Pancreas (tissue), 10 donors: ENCODE measurements around the gene TMEM143. TPM values are rescaled to one million over a fixed set of nuclear protein-coding genes. Genes with fewer than 3 reads are reported as not detected.

Experiments
- ATAC-seq, 4 donors: fragments of 200-7000 bp; cut with Tn5 transposase; one replicate each; pipeline versions ENCODE4 v1.8.0 to v1.9.1; 2020; ENCODE audit warnings: mild to moderate bottlenecking in 4 of 4, moderate library complexity in 4 of 4
- DNase-seq, 6 donors: peaks; one replicate each; pipeline ENCODE4 v3.0.0-alpha.2; 2020
- FAIRE-seq: peaks from 2 replicates; lab custom pipeline; 2012; peaks lifted over from hg19 to GRCh38; lab: Jason Lieb, UNC
- H3K27ac ChIP-seq, 4 donors: fragments of 200-600 bp; sonication (generic); 1 replicate in 3 of 4; 2 replicates in 1 of 4; pipeline versions ENCODE4 v1.5.0 to v1.8.0; 2020
- H3K27me3 ChIP-seq, 4 donors: fragments of 200-600 bp; one replicate each; pipeline ENCODE4 v1.8.0; 2021
- H3K36me3 ChIP-seq, 3 donors: fragments of 200-600 bp; sonication (generic) in 1 of 3; one replicate each; pipeline versions ENCODE4 v1.5.0 to v1.8.0; 2020 to 2021
- H3K4me1 ChIP-seq, 3 donors: fragments of 200-600 bp; one replicate each; pipeline ENCODE4 v1.8.0; 2021
- H3K4me3 ChIP-seq, 4 donors: fragments of 200-600 bp; sonication (generic) in 2 of 4; one replicate each; pipeline versions ENCODE4 v1.5.0 to v1.8.0; 2020 to 2021
- H3K9me3 ChIP-seq, 4 donors: fragments of 200-600 bp; one replicate each; pipeline ENCODE4 v1.8.0; 2021
- CTCF ChIP-seq, 4 donors: fragments of 200-600 bp; sonication (generic) in 3 of 4; IDR thresholded peaks; one replicate each; pipeline versions ENCODE4 v1.5.0 to v1.8.0; 2021; ENCODE audit warnings: antibody characterized with exemption in 4 of 4
- WGBS, 2 donors: extraction: QIAGEN DNeasy Blood & Tissue Kit; methylation state at CpG; one replicate each; pipeline ENCODE4 v1.1.7; 2013; 5-methylcytosine and 5-hydroxymethylcytosine counted together
- intact Hi-C, 3 donors: fragments of 100-400 bp; cut with DNase I; formaldehyde crosslinking; loops; one replicate each; pipeline versions ENCODE4 v1.11.1 to v1.14.2; 2022
- polyA plus RNA-seq, 2 donors: library from polyadenylated mRNA; stranded (reverse); fragments of 200-250 nt; gene quantifications; one replicate each; pipeline ENCODE4 v1.2.3, GENCODE V29; 2013
- total RNA-seq, 6 donors: library from RNA; stranded (reverse); fragmentation: NEBNext Ultra II Directional in 4 of 6; extraction: Animal tissue kit (Norgen Biotek cat#: 25700) in 4 of 6; gene quantifications; one replicate each; pipeline versions ENCODE4 v1.2.1 to v1.2.4, GENCODE V29; 2021 to 2023
- donor health status: healthy with polysubstance abuse.
- donor health status: DM: no; HTN: no; CAD: no; lungs with moderate emphysema.
- donor health status: DM: no; HTN: no; CAD: no.
- donor health status: control.
- donor health status: control.
- donor health status: Bipolar disorder and iron deficiency.
- donor health status: DM: yes; HTN: yes; CAD: no.
- donor health status: DM: no; HTN: no; CAD: no.
- donor health status: DM: no; HTN: no; CAD: no.
- donor health status: DM: yes; HTN: yes; CAD: no.

Gene TMEM143
- total and polyA plus RNA-seq, 8 donors: 3.3 to 11.2 (median 5.1) TPM

- Histone ChIP-seq H3K4me1 (no peaks in the 10 kb centered on the region), H3K9me3 (no peaks in the 10 kb centered on the region), H3K27me3 (no peaks in the 10 kb centered on the region), H3K27ac (peak overlapping the region in 3 of 4 donors; percentile 26 to 33 (median 31)), H3K4me3 (no peak overlapping the region), H3K36me3 (no peaks in the 10 kb centered on the region)
- DNase-seq (peak in 2 of 6 donors; percentile 57 to 70), ATAC-seq (peak; percentile 59 to 79 (median 72)), FAIRE-seq (no peak)
- intact Hi-C loops: no loop called here
- TF ChIP-seq CTCF (IDR thresholded peaks at IDR 0.05): no peak
- WGBS, 2 donors: 13 to 19% methylated on average over 5 of the region's 5 CpGs
Observed at GRCh38 chr19:48348045-48348444, 15.7 kb downstream of the TMEM143 start.

GRCh38 chr19:48346191-48346590 lies 17.5 kb downstream of the TMEM143 start:
- H3K4me3 ChIP-seq: no peak overlapping the region
- no peaks in the 10 kb centered on the region for H3K9me3 ChIP-seq
- H3K27me3 ChIP-seq: no peaks in the 10 kb centered on the region
- 85 to 93% methylated on average over 2 of the region's 2 CpGs for WGBS, 2 donors
- H3K27ac ChIP-seq: no peak overlapping the region
- no peak for FAIRE-seq
- ATAC-seq: no peak
- TF ChIP-seq CTCF (IDR thresholded peaks at IDR 0.05): no peak
- H3K4me1 ChIP-seq: no peaks in the 10 kb centered on the region
- no peak for DNase-seq
- intact Hi-C loops: no loop called here
- H3K36me3 ChIP-seq: no peaks in the 10 kb centered on the region

GRCh38 chr19:48344892-48345291 lies 18.8 kb downstream of the TMEM143 start:
- Histone ChIP-seq H3K4me1 (no peaks in the 10 kb centered on the region), H3K4me3 (no peak overlapping the region), H3K27me3 (no peaks in the 10 kb centered on the region), H3K9me3 (no peaks in the 10 kb centered on the region), H3K27ac (no peak overlapping the region), H3K36me3 (no peaks in the 10 kb centered on the region)
- TF ChIP-seq CTCF (IDR thresholded peaks at IDR 0.05): no peak
- WGBS, 2 donors: 97 to 100% methylated on average over 6 of the region's 6 CpGs
- intact Hi-C loops: no loop called here
- ATAC-seq (no peak), FAIRE-seq (no peak), DNase-seq (no peak)

GRCh38 chr19:48342841-48343540 lies 20.7 kb downstream of the TMEM143 start:
- intact Hi-C loops: no loop called here
- no peak for DNase-seq
- no peaks in the 10 kb centered on the region for H3K9me3 ChIP-seq
- no peak for TF ChIP-seq CTCF (IDR thresholded peaks at IDR 0.05)
- no peak for FAIRE-seq
- H3K27ac ChIP-seq: no peak overlapping the region
- no peaks in the 10 kb centered on the region for H3K36me3 ChIP-seq
- ATAC-seq: no peak
- H3K4me1 ChIP-seq: no peaks in the 10 kb centered on the region
- H3K4me3 ChIP-seq: no peak overlapping the region
- H3K27me3 ChIP-seq: no peaks in the 10 kb centered on the region
- WGBS, 2 donors: 91 to 97% methylated on average over 22 to 23 of the region's 23 CpGs

GRCh38 chr19:48342414-48342738 lies 21.4 kb downstream of the TMEM143 start:
- no peaks in the 10 kb centered on the region for H3K27me3 ChIP-seq
- H3K36me3 ChIP-seq: no peaks in the 10 kb centered on the region
- H3K27ac ChIP-seq: no peak overlapping the region
- intact Hi-C loops: no loop called here
- ATAC-seq (no peak), DNase-seq (no peak), FAIRE-seq (no peak)
- no peak for TF ChIP-seq CTCF (IDR thresholded peaks at IDR 0.05)
- WGBS, 2 donors: 91 to 94% methylated on average over 19 to 20 of the region's 20 CpGs
- no peak overlapping the region for H3K4me3 ChIP-seq
- H3K9me3 ChIP-seq: no peaks in the 10 kb centered on the region
- H3K4me1 ChIP-seq: no peaks in the 10 kb centered on the region
